ENCODE results near the gene KRTAP10-3. TPM values are rescaled to one million over a fixed set of nuclear protein-coding genes. Genes with fewer than 3 reads are reported as not detected.

The KRTAP10-3 gene
- total RNA-seq, 1 donor from 2014 or later: not detected

GRCh38 chr21:44548381-44548780 lies 10.2 kb downstream of the KRTAP10-3 start:
- H3K4me1 Mint-ChIP-seq (ENCODE audit: low read depth): peaks cover 16% of the 10 kb centered on the region

GRCh38 chr21:44547656-44548331 lies 10.8 kb downstream of the KRTAP10-3 start:
- H3K4me1 Mint-ChIP-seq (ENCODE audit: low read depth): peaks cover 16% of the 10 kb centered on the region
- peaks cover 11% of the 10 kb centered on the region for H3K27me3 Mint-ChIP-seq (ENCODE audit: low read depth)
- peaks cover 19% of the 10 kb centered on the region for H3K9me3 Mint-ChIP-seq (ENCODE audit: low read depth)
- TF ChIP-seq, protein P1, sequence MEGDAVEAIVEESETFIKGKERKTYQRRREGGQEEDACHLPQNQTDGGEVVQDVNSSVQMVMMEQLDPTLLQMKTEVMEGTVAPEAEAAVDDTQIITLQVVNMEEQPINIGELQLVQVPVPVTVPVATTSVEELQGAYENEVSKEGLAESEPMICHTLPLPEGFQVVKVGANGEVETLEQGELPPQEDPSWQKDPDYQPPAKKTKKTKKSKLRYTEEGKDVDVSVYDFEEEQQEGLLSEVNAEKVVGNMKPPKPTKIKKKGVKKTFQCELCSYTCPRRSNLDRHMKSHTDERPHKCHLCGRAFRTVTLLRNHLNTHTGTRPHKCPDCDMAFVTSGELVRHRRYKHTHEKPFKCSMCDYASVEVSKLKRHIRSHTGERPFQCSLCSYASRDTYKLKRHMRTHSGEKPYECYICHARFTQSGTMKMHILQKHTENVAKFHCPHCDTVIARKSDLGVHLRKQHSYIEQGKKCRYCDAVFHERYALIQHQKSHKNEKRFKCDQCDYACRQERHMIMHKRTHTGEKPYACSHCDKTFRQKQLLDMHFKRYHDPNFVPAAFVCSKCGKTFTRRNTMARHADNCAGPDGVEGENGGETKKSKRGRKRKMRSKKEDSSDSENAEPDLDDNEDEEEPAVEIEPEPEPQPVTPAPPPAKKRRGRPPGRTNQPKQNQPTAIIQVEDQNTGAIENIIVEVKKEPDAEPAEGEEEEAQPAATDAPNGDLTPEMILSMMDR (IDR thresholded peaks at IDR 0.05): no peak
- peaks cover 13% of the 10 kb centered on the region for H3K36me3 Mint-ChIP-seq (ENCODE audit: low read depth)
- no peak for DNase-seq (ENCODE audit: low spot score)
- no peak overlapping the region for H3K27ac Mint-ChIP-seq (ENCODE audit: unreplicated experiment)
- H3K4me3 Mint-ChIP-seq (ENCODE audit: unreplicated experiment): no peak overlapping the region

More at GRCh38 chr21:44548381-44548780, 10.2 kb downstream of the KRTAP10-3 start:
- Mint-ChIP-seq H3K36me3 (ENCODE audit: low read depth) (peaks cover 13% of the 10 kb centered on the region), H3K27me3 (ENCODE audit: low read depth) (peaks cover 11% of the 10 kb centered on the region), H3K9me3 (ENCODE audit: low read depth) (peaks cover 19% of the 10 kb centered on the region), H3K4me3 (ENCODE audit: unreplicated experiment) (no peak overlapping the region), H3K27ac (ENCODE audit: unreplicated experiment) (no peak overlapping the region)
- TF ChIP-seq, protein P1 (IDR thresholded peaks at IDR 0.05): no peak
- no peak for DNase-seq (ENCODE audit: low spot score)

GRCh38 chr21:44544566-44544965 lies 14.0 kb downstream of the KRTAP10-3 start:
- Mint-ChIP-seq H3K4me1 (ENCODE audit: low read depth) (peaks cover 10% of the 10 kb centered on the region), H3K4me3 (ENCODE audit: unreplicated experiment) (no peak overlapping the region), H3K27ac (ENCODE audit: unreplicated experiment) (no peak overlapping the region), H3K9me3 (ENCODE audit: low read depth) (peaks cover 19% of the 10 kb centered on the region), H3K27me3 (ENCODE audit: low read depth) (peaks cover 6% of the 10 kb centered on the region), H3K36me3 (ENCODE audit: low read depth) (peaks cover 13% of the 10 kb centered on the region)
- TF ChIP-seq, protein P1 (IDR thresholded peaks at IDR 0.05): no peak
- DNase-seq (ENCODE audit: low spot score): no peak

DNA sequence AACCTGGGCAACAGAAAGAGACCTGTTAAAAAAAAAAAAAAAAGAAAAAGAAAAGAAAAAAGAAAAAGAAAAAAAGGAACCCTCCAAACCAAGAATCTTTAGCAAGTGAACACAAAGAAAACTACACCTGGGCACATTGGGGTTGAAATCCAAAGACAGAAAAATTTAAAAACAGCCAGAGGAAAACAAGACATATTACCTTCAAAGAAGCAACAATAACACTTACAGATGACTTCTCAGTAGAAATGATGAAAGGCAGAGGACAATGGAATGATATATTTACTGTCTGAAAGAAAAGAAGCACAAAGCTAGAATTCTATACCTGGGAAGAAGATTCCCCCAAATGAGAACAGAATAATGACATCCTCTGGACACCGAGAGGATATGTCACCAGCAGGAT lies 15.9 kb downstream of the KRTAP10-3 start:
- no peak for DNase-seq (ENCODE audit: low spot score)
- peaks cover 11% of the 10 kb centered on the region for H3K36me3 Mint-ChIP-seq (ENCODE audit: low read depth)
- H3K27me3 Mint-ChIP-seq (ENCODE audit: low read depth): peaks cover 5% of the 10 kb centered on the region
- H3K27ac Mint-ChIP-seq (ENCODE audit: unreplicated experiment): no peak overlapping the region
- H3K9me3 Mint-ChIP-seq (ENCODE audit: low read depth): peaks cover 18% of the 10 kb centered on the region
- H3K4me3 Mint-ChIP-seq (ENCODE audit: unreplicated experiment): no peak overlapping the region
- no peaks in the 10 kb centered on the region for H3K4me1 Mint-ChIP-seq (ENCODE audit: low read depth)
- TF ChIP-seq, protein P1 (IDR thresholded peaks at IDR 0.05): no peak

- Mint-ChIP-seq H3K4me3 (ENCODE audit: unreplicated experiment) (no peak overlapping the region), H3K27me3 (ENCODE audit: low read depth) (peaks cover 7% of the 10 kb centered on the region), H3K36me3 (ENCODE audit: low read depth) (peaks cover 1% of the 10 kb centered on the region), H3K27ac (ENCODE audit: unreplicated experiment) (no peak overlapping the region), H3K4me1 (ENCODE audit: low read depth) (no peaks in the 10 kb centered on the region), H3K9me3 (ENCODE audit: low read depth) (peaks cover 11% of the 10 kb centered on the region)
- TF ChIP-seq, protein P1 (IDR thresholded peaks at IDR 0.05): no peak
- DNase-seq (ENCODE audit: low spot score): no peak
These were observed 17.8 kb downstream of the KRTAP10-3 start for GRCh38 chr21:44540741-44541288.
